Activated CD8-positive, alpha-beta memory T cell treated with anti-CD3 and anti-CD28 coated beads, Interleukin-2, amount 50 U/mL, for 4 hours (primary cell): ENCODE data around the gene HK1.
A peak's percentile ranks its signal among the peaks of the same experiment; 100 is the strongest.
"Not testable (repeated sequence)": the region's sequence is repeated elsewhere in the genome, so short reads cannot be mapped to it uniquely, and the experiment has no call there.

Experiments used
- DNase-seq: peaks from one replicate; pipeline ENCODE4 v3.0.0-alpha.2; 2020

The HK1 gene

GRCh38 chr10:69331161-69331560 is 52.9 kb downstream of the HK1 start:
- DNase-seq, result no peak

GRCh38 chr10:69332278-69333010 is 54.1 kb downstream of the HK1 start:
- no peak for DNase-seq

GRCh38 chr10:69333205-69333604 is 54.9 kb downstream of the HK1 start:
- no peak for DNase-seq

- not testable (repeated sequence) for DNase-seq
Measured at GRCh38 chr10:69333865-69334301, 55.6 kb downstream of the HK1 start.

- no peak for DNase-seq
Measured at GRCh38 chr10:69334302-69335062, 56.2 kb downstream of the HK1 start.

- peak; percentile 33 for DNase-seq
Measured at GRCh38 chr10:69335063-69335587, 56.8 kb downstream of the HK1 start.

- DNase-seq, result no peak
Measured at GRCh38 chr10:69335613-69336012, 57.3 kb downstream of the HK1 start.

GRCh38 chr10:69336952-69337295 is 58.6 kb downstream of the HK1 start:
- no peak for DNase-seq

GRCh38 chr10:69337296-69338132 is 59.2 kb downstream of the HK1 start:
- no peak for DNase-seq

- DNase-seq, result no peak
Measured at GRCh38 chr10:69338133-69338456, 59.8 kb downstream of the HK1 start.

- no peak for DNase-seq
Measured at GRCh38 chr10:69338547-69339450, 60.5 kb downstream of the HK1 start.

GRCh38 chr10:69340695-69341094 is 62.4 kb downstream of the HK1 start:
- DNase-seq, result no peak

GRCh38 chr10:69343905-69344304 is 65.6 kb downstream of the HK1 start:
- DNase-seq, result no peak

GRCh38 chr10:69344591-69345252 is 66.4 kb downstream of the HK1 start:
- peak; percentile 26 for DNase-seq

- DNase-seq, result no peak
Measured at GRCh38 chr10:69345402-69345801, 67.1 kb downstream of the HK1 start.

GRCh38 chr10:69345890-69346474 is 67.7 kb downstream of the HK1 start:
- no peak for DNase-seq

- no peak for DNase-seq
Measured at GRCh38 chr10:69346776-69347175, 68.5 kb downstream of the HK1 start.

GRCh38 chr10:69348816-69349541 is 70.7 kb downstream of the HK1 start:
- no peak for DNase-seq

- DNase-seq, result no peak
Measured at GRCh38 chr10:69349542-69349888, 71.2 kb downstream of the HK1 start.

- DNase-seq, result no peak
Measured at GRCh38 chr10:69351589-69351988, 73.3 kb downstream of the HK1 start.
